Upper lobe of left lung (tissue), 4 donors: ENCODE measurements around the gene CCSER2.

Source experiments
- CTCF ChIP-seq, 6 experiments: fragments of 450-650 bp in 4 of 6; fragments of 200-600 bp in 2 of 6; sonication (generic) in 2 of 6; IDR thresholded peaks; one replicate each; pipeline ENCODE4 v1.5.1; 2016 to 2019; ENCODE audit warnings: antibody characterized with exemption in 6 of 6
- POLR2A ChIP-seq, 4 donors: fragments of 450-650 bp; IDR thresholded peaks; one replicate each; pipeline ENCODE4 v1.5.1; 2016 to 2017; ENCODE audit warnings: antibody characterized with exemption in 4 of 4, mild to moderate bottlenecking in 2 of 4

- no peak for TF ChIP-seq CTCF (IDR thresholded peaks at IDR 0.05)
- no peak for TF ChIP-seq POLR2A (IDR thresholded peaks at IDR 0.05)
These were observed 30.4 kb downstream of the CCSER2 start for GRCh38 chr10:84358743-84359142.
